MCF 10A (cell line): ENCODE results near the gene RBM26. TPM values are rescaled to one million over a fixed set of nuclear protein-coding genes. Genes with fewer than 3 reads are reported as not detected.

Experiments used
- BruUV-seq: library from RNA; stranded (reverse); fragments of 400-500 nt; replicated peaks from 2 replicates; lab custom pipeline; 2021; lab: Mats Ljungman, UMichigan
- CTCF ChIA-PET: fragments of 300-600 bp; sonication (Branson Sonifier 250); formaldehyde crosslinking; extraction: SDS; loops from one replicate; lab custom pipeline; 2021; ENCODE audit warnings: antibody characterized with exemption, inconsistent platforms; lab: Yijun Ruan, JAX
- POLR2A ChIA-PET: fragments of 300-600, 350-650 bp; sonication (Branson Sonifier 250); formaldehyde crosslinking; extraction: SDS; loops from one replicate; lab custom pipeline; 2020; ENCODE audit warnings: antibody characterized with exemption, inconsistent platforms; lab: Yijun Ruan, JAX
- DNase-seq: peaks from one replicate; pipeline ENCODE4 v3.0.0-alpha.2; 2018; ENCODE audit not compliant: unreplicated experiment
- H3K27ac Mint-ChIP-seq: one replicate; pipeline ENCODE4 v1.8.0; 2022; ENCODE audit warnings: mild to moderate bottlenecking, low read depth, mixed read lengths; ENCODE audit not compliant: unreplicated experiment
- H3K27me3 Mint-ChIP-seq: one replicate; pipeline ENCODE4 v1.8.0; 2022; ENCODE audit warnings: mixed read lengths; ENCODE audit not compliant: insufficient read depth, unreplicated experiment
- H3K36me3 Mint-ChIP-seq: one replicate; pipeline ENCODE4 v1.8.0; 2022; ENCODE audit warnings: mild to moderate bottlenecking, moderate library complexity, mixed read lengths; ENCODE audit not compliant: insufficient read depth, unreplicated experiment
- H3K4me1 Mint-ChIP-seq: one replicate; pipeline ENCODE4 v1.8.0; 2022; ENCODE audit warnings: mixed read lengths; ENCODE audit not compliant: insufficient read depth, unreplicated experiment
- H3K4me3 Mint-ChIP-seq: one replicate; pipeline ENCODE4 v1.8.0; 2022; ENCODE audit warnings: mild to moderate bottlenecking, moderate library complexity, mixed read lengths; ENCODE audit not compliant: unreplicated experiment
- H3K9me3 Mint-ChIP-seq: one replicate; pipeline ENCODE4 v1.8.0; 2022; ENCODE audit warnings: mixed read lengths; ENCODE audit not compliant: unreplicated experiment
- intact Hi-C: fragments of 100-400 bp; cut with micrococcal nuclease; formaldehyde crosslinking; loops from 2 replicates; pipeline ENCODE4 v1.14.1; 2022
- total RNA-seq: library from RNA; stranded (reverse); gene quantifications from 2 replicates; pipeline ENCODE4 v1.2.3, GENCODE V29; 2022
- TF ChIP-seq, protein P1 (sequence below): fragments of 200-600 bp; IDR thresholded peaks from one replicate; pipeline ENCODE4 v1.8.0; 2022; ENCODE audit warnings: antibody characterized with exemption, mild to moderate bottlenecking; ENCODE audit not compliant: unreplicated experiment

The RBM26 gene
- total RNA-seq, 1 experiment from 2014 or later = 72.6 TPM

DNA sequence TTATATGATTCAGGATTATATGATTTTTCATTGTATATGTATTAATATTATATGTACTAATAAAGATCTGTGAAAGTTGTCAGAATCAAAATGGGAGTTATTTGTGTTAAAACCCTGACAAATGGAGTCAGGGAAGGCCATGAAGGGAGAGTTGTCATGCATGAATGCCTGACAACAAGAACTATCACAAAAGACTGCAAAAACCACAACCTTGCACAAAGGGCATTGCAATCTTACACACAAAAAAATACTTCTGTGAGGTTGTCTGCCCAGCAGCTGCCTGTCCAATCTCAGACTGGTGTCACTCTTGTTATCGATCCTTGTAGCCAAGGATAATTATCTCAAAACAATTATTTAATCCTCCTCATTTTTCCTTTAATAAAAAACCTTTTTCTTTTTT, 21.2 kb upstream of the RBM26 start:
- Mint-ChIP-seq H3K9me3 (no peaks in the 10 kb centered on the region), H3K36me3 (no peaks in the 10 kb centered on the region), H3K27ac (no peak overlapping the region), H3K4me1 (no peaks in the 10 kb centered on the region), H3K27me3 (no peaks in the 10 kb centered on the region), H3K4me3 (no peak overlapping the region)
- TF ChIP-seq, protein P1, sequence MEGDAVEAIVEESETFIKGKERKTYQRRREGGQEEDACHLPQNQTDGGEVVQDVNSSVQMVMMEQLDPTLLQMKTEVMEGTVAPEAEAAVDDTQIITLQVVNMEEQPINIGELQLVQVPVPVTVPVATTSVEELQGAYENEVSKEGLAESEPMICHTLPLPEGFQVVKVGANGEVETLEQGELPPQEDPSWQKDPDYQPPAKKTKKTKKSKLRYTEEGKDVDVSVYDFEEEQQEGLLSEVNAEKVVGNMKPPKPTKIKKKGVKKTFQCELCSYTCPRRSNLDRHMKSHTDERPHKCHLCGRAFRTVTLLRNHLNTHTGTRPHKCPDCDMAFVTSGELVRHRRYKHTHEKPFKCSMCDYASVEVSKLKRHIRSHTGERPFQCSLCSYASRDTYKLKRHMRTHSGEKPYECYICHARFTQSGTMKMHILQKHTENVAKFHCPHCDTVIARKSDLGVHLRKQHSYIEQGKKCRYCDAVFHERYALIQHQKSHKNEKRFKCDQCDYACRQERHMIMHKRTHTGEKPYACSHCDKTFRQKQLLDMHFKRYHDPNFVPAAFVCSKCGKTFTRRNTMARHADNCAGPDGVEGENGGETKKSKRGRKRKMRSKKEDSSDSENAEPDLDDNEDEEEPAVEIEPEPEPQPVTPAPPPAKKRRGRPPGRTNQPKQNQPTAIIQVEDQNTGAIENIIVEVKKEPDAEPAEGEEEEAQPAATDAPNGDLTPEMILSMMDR = no peak
- POLR2A ChIA-PET = interaction anchor here (0.6 to 1.3 kb wide), 6 partner anchors 9 to 165 kb away, joined by 3 to 4 read pairs (median 3); partner anchors contain the start of genes NDFIP2 and RBM26
- intact Hi-C loops = no loop called here
- BruUV-seq = no TSS peak
- CTCF ChIA-PET = interaction anchor here (0.6 to 7.0 kb wide), 7 partner anchors 10 to 666 kb away, joined by 3 to 102 read pairs (median 3); partner anchors contain the start of gene NDFIP2
- no peak for DNase-seq

DNA sequence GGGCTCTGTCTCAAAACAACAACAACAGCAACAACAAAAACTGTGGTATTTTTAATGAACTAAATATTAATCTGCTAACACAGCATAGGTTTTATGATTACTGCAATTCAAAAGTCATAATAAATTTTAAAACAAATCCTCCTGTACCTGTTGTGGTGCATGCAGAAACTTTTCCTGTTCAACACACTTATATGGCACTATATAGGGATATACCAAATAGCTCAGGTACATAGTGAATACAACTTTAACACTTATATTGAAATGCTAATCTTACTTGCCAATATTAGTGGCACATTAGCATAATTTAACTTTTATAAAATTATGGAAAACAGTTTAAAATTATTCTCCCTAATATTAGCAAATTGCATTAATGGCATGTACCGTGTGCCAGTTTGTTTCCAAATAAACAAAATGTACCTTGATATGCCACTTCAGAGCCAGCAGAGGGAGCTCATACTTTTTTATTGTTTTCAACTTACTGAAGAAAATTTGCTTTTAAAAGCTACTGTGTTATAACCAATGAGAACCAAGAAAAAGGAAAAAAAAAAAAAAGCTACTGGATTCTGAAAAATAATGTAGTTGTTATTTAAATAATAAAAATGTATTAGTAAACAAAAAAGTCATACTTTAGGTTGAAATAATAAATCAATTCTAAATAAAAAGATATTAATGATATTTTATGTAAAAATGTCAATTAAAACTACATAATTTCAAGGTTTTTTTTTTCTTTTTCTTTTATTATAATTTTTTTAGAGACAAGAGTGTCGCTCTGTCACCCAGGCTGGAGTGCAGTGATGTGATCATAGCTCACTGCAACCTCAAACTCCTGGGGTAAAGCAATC, 18.0 kb upstream of the RBM26 start:
- H3K4me3 Mint-ChIP-seq = no peak overlapping the region
- ChIA-PET POLR2A (interaction anchor here (0.8 to 2.5 kb wide), 23 partner anchors 10 to 917 kb away, joined by 3 to 30 read pairs (median 5); partner anchors contain the start of genes NDFIP2, RBM26 and SPRY2), CTCF (interaction anchor here (0.6 to 7.0 kb wide), 43 partner anchors 8 to 1594 kb away, joined by 3 to 102 read pairs (median 5); partner anchors contain the start of genes NDFIP2 and RBM26)
- no peak overlapping the region for H3K27ac Mint-ChIP-seq
- H3K4me1 Mint-ChIP-seq = no peaks in the 10 kb centered on the region
- no peaks in the 10 kb centered on the region for H3K9me3 Mint-ChIP-seq
- no TSS peak for BruUV-seq
- intact Hi-C loops = loop anchor here (1.0 to 5.0 kb wide), 3 partner anchors 58 to 1593 kb away; partner anchors contain the start of gene NDFIP2
- H3K36me3 Mint-ChIP-seq = no peaks in the 10 kb centered on the region
- TF ChIP-seq, protein P1 = peak; percentile 48
- H3K27me3 Mint-ChIP-seq = no peaks in the 10 kb centered on the region
- peak; percentile 61 for DNase-seq

DNA sequence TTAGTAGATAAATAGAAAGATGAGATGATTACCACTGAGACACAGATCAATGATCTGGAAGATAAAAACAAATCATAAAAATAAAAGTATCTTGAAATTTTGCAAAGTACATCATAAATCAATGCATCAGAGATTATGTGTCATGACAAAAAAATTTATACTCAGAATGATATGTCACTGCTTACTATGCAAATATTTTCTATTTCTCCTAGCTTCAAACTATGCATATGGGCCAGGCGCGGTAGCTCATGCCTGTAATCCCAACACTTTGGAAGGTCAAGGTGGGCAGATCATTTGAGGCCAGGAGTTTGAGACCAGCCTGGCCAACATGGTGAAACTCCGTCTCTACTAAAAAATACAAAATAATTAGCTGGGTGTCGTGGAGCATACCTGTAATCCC, 17.3 kb upstream of the RBM26 start:
- Mint-ChIP-seq H3K4me1 (no peaks in the 10 kb centered on the region), H3K4me3 (no peak overlapping the region), H3K9me3 (no peaks in the 10 kb centered on the region), H3K27me3 (no peaks in the 10 kb centered on the region), H3K36me3 (no peaks in the 10 kb centered on the region), H3K27ac (no peak overlapping the region)
- BruUV-seq = no TSS peak
- CTCF ChIA-PET = interaction anchor here (0.5 to 7.0 kb wide), 22 partner anchors 8 to 1595 kb away, joined by 3 to 102 read pairs (median 7); partner anchors contain the start of genes NDFIP2 and RBM26
- TF ChIP-seq, protein P1 = no peak
- no peak for DNase-seq
- POLR2A ChIA-PET = interaction anchor here (0.6 to 2.5 kb wide), 14 partner anchors 10 to 918 kb away, joined by 3 to 30 read pairs (median 8); partner anchors contain the start of genes NDFIP2, RBM26 and SPRY2
- intact Hi-C loops = loop anchor here (5.0 kb wide), 2 partner anchors 59 to 1594 kb away; partner anchors contain the start of gene NDFIP2

DNA sequence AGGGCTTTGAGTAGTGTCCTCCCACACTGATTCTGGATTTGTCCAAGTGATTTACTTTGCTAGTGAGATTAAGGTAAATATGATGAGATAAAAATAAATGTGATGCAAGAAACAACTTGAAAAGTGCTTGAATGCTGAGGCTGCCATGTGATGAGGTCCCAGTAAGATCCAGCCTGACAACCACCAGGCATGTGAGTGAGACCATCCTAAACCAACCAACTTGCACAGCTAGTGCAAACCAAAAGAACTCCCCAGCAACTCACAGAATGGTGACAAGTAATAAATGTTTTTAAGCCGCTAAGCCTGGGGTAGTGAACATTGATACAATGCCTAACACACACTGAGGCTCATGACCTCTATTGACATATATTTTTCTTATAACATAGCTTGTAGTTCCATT, 13.3 kb upstream of the RBM26 start:
- no TSS peak for BruUV-seq
- POLR2A ChIA-PET = interaction anchor here (1.1 to 1.2 kb wide), 3 partner anchors 10 to 14 kb away, joined by 3 to 4 read pairs (median 3); no protein-coding TSS in a partner anchor
- Mint-ChIP-seq H3K27ac (no peak overlapping the region), H3K4me1 (no peaks in the 10 kb centered on the region), H3K9me3 (no peaks in the 10 kb centered on the region), H3K27me3 (no peaks in the 10 kb centered on the region), H3K36me3 (no peaks in the 10 kb centered on the region), H3K4me3 (no peak overlapping the region)
- CTCF ChIA-PET = interaction anchor here (0.6 to 1.4 kb wide), 6 partner anchors 10 to 195 kb away, joined by 3 to 4 read pairs (median 3); no protein-coding TSS in a partner anchor
- TF ChIP-seq, protein P1 = no peak
- intact Hi-C loops = no loop called here
- no peak for DNase-seq
